GM13977 (cell line): ENCODE results near the gene LGALS3BP.

ENCODE experiments used
- DNase-seq: peaks from one replicate; pipeline ENCODE4 v3.0.0; 2012; ENCODE audit warnings: low spot score
- CTCF ChIP-seq: IDR thresholded peaks from 2 replicates; pipeline ENCODE4 v1.5.1; 2012; ENCODE audit warnings: mild to moderate bottlenecking, control low read depth; ENCODE audit not compliant: insufficient read depth; ENCODE audit errors: extremely low read depth, missing control alignments
- in situ Hi-C: fragments of 300-500 bp; cut with MboI; formaldehyde crosslinking; loops from one replicate; pipeline ENCODE4 v1.12.0; 2022; ENCODE audit warnings: low sequenced_read_pairs, low pct_unique_long_range_greater_than_20kb, mixed read lengths, inconsistent platforms; ENCODE audit not compliant: unreplicated experiment

Gene LGALS3BP

GRCh38 chr17:78921437-78921971 lies 58.2 kb downstream of the LGALS3BP start:
- in situ Hi-C loops, result no loop called here
- no peak for DNase-seq
- TF ChIP-seq CTCF, result no peak
